Measurements from ENCODE around the gene CHTF18.

Gene CHTF18

DNA sequence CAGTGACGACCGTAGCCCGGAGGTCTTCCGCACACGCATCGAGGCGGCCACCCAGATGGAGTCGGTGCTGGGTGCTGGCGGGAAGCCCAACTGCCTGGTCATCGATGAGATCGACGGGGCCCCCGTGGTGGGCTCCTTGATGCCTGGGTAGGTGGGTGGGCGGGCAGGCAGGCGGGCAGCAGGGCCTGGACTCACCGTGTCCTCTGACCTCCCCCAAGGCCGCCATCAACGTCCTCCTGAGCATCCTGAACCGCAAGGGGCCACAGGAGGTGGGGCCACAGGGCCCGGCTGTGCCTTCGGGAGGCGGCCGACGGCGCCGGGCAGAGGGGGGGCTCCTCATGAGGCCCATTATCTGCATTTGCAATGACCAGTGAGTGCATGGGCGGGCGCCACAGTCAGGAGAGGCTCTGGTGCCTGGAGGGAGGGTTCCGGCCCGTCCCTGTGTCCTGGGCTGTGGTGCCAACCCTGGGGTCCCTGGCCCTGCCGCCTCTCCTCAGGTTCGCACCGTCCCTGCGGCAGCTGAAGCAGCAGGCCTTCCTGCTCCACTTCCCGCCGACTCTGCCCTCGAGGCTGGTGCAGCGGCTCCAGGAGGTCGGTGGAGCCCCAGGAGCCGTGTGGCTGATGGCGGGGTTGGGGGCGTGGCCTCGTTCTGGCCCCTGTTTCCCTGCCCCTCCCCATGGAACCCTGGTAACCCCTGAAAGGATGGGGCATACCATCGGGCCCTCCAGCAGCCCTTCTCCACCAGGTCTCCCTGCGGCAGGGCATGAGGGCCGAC is 4.0 kb downstream of the CHTF18 start:
- Histone ChIP-seq H3K27ac (ENCODE audit: low read depth, low read length) (no peak overlapping the region), H3K4me3 (ENCODE audit: insufficient read depth, low read length, poor library complexity, severe bottlenecking) (no peak overlapping the region), H3K9me3 (ENCODE audit: insufficient read depth, low read length) (no peaks in the 10 kb centered on the region), H3K36me3 (ENCODE audit: low read length) (no peaks in the 10 kb centered on the region), H3K79me2 (ENCODE audit: insufficient read depth, low read length) (peaks cover 22% of the 10 kb centered on the region), H2AFZ (ENCODE audit: low read depth, low read length, severe bottlenecking) (no peak overlapping the region), H3K9me2 (replicated peaks; ENCODE audit: insufficient read depth, low read length) (no peaks in the 10 kb centered on the region), H3K9ac (ENCODE audit: low read length) (no peak overlapping the region), H3F3A (ENCODE audit: insufficient read depth) (no peaks in the 10 kb centered on the region), H3K27me3 (ENCODE audit: low read length) (no peaks in the 10 kb centered on the region), H3K4me2 (ENCODE audit: low read depth, low read length, poor library complexity, severe bottlenecking) (no peak overlapping the region), H4K20me1 (ENCODE audit: low read depth, low read length) (no peaks in the 10 kb centered on the region)
- TF ChIP-seq EZH2phosphoT487 (conservative IDR thresholded peaks at IDR 0.05; ENCODE audit: low read length) = no peak
- TF ChIP-seq, protein P1, sequence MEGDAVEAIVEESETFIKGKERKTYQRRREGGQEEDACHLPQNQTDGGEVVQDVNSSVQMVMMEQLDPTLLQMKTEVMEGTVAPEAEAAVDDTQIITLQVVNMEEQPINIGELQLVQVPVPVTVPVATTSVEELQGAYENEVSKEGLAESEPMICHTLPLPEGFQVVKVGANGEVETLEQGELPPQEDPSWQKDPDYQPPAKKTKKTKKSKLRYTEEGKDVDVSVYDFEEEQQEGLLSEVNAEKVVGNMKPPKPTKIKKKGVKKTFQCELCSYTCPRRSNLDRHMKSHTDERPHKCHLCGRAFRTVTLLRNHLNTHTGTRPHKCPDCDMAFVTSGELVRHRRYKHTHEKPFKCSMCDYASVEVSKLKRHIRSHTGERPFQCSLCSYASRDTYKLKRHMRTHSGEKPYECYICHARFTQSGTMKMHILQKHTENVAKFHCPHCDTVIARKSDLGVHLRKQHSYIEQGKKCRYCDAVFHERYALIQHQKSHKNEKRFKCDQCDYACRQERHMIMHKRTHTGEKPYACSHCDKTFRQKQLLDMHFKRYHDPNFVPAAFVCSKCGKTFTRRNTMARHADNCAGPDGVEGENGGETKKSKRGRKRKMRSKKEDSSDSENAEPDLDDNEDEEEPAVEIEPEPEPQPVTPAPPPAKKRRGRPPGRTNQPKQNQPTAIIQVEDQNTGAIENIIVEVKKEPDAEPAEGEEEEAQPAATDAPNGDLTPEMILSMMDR (IDR thresholded peaks at IDR 0.05; ENCODE audit: insufficient read depth, low read length, poor library complexity, severe bottlenecking) = no peak

DNA sequence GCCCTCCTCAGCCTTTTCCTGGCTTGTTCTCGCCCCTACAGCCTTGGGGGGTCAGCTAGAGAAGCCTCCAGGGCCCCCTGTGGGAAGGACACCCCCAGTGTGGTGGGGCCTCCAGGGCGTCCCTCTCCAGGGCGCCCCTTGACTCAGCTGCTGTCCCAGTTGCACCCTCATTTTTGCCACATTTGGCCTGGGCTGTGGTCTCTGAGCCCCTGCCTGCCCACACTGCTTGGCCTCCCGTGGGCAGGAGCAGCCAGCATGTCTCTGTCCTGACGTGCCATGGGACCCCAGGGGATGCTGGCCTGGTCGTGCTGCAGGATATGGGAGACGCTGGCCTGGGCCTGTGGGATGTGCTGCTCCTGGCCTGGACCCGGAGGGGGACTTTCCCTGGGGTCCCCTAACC is 5.0 kb downstream of the CHTF18 start:
- no peak overlapping the region for H3K9ac ChIP-seq (ENCODE audit: low read length)
- no peaks in the 10 kb centered on the region for H4K20me1 ChIP-seq (ENCODE audit: low read depth, low read length)
- no peak overlapping the region for H3K27ac ChIP-seq (ENCODE audit: low read depth, low read length)
- no peak overlapping the region for H3K4me2 ChIP-seq (ENCODE audit: low read depth, low read length, poor library complexity, severe bottlenecking)
- H3K36me3 ChIP-seq (ENCODE audit: low read length) = no peaks in the 10 kb centered on the region
- TF ChIP-seq EZH2phosphoT487 (conservative IDR thresholded peaks at IDR 0.05; ENCODE audit: low read length) = no peak
- TF ChIP-seq, protein P1 (IDR thresholded peaks at IDR 0.05; ENCODE audit: insufficient read depth, low read length, poor library complexity, severe bottlenecking) = no peak
- no peak overlapping the region for H3K4me3 ChIP-seq (ENCODE audit: insufficient read depth, low read length, poor library complexity, severe bottlenecking)
- no peaks in the 10 kb centered on the region for H3K27me3 ChIP-seq (ENCODE audit: low read length)
- no peaks in the 10 kb centered on the region for H3K9me3 ChIP-seq (ENCODE audit: insufficient read depth, low read length)
- no peaks in the 10 kb centered on the region for H3F3A ChIP-seq (ENCODE audit: insufficient read depth)
- no peaks in the 10 kb centered on the region for H3K9me2 ChIP-seq (replicated peaks; ENCODE audit: insufficient read depth, low read length)
- no peak overlapping the region for H2AFZ ChIP-seq (ENCODE audit: low read depth, low read length, severe bottlenecking)
- H3K79me2 ChIP-seq (ENCODE audit: insufficient read depth, low read length) = peaks cover 16% of the 10 kb centered on the region

DNA sequence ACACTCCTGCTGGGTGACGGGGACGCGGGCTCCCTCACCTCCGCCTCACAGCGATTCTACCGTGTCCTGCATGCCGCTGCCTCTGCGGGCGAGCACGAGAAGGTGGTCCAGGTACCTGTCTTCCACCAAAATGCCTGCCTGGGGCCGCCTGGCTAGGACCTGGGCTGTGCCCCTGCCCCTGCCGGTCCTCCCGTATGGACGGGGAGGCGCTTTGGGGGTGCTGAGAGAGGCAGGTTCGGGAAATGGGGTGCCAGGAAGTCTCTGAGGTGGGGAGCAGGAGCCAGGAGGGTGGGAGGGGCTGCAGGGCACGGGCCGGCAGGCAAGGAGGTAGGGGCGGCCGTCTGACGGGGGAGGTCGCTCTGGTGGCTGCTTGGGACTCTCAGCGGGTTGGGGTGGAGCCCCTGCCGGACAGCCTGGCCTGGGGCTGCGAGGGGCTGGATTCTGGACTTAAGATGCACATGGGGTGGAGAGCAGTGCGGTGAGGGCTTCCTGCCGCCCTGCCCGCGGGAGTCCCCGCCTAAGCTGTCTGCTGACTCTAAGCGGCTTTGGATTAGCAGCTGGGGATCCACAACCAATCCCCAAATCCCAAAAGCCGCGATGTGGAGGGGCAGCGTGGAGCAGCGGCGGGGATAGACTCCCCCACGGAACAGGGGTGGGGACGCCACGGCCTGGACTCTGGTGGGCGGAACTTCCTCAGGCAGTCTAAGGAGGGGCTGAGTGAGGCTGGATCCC is 5.8 kb downstream of the CHTF18 start:
- no peak overlapping the region for H3K4me3 ChIP-seq (ENCODE audit: insufficient read depth, low read length, poor library complexity, severe bottlenecking)
- H3K9ac ChIP-seq (ENCODE audit: low read length) = no peak overlapping the region
- no peak overlapping the region for H3K27ac ChIP-seq (ENCODE audit: low read depth, low read length)
- no peaks in the 10 kb centered on the region for H3K9me3 ChIP-seq (ENCODE audit: insufficient read depth, low read length)
- H3K9me2 ChIP-seq (replicated peaks; ENCODE audit: insufficient read depth, low read length) = no peaks in the 10 kb centered on the region
- no peaks in the 10 kb centered on the region for H4K20me1 ChIP-seq (ENCODE audit: low read depth, low read length)
- H3K27me3 ChIP-seq (ENCODE audit: low read length) = no peaks in the 10 kb centered on the region
- no peaks in the 10 kb centered on the region for H3K36me3 ChIP-seq (ENCODE audit: low read length)
- H2AFZ ChIP-seq (ENCODE audit: low read depth, low read length, severe bottlenecking) = no peak overlapping the region
- peaks cover 8% of the 10 kb centered on the region for H3K79me2 ChIP-seq (ENCODE audit: insufficient read depth, low read length)
- H3F3A ChIP-seq (ENCODE audit: insufficient read depth) = no peaks in the 10 kb centered on the region
- H3K4me2 ChIP-seq (ENCODE audit: low read depth, low read length, poor library complexity, severe bottlenecking) = no peak overlapping the region
- TF ChIP-seq, protein P1 (IDR thresholded peaks at IDR 0.05; ENCODE audit: insufficient read depth, low read length, poor library complexity, severe bottlenecking) = no peak
- no peak for TF ChIP-seq EZH2phosphoT487 (conservative IDR thresholded peaks at IDR 0.05; ENCODE audit: low read length)
